ENCODE data around the gene ZNF384. TPM values are rescaled to one million over a fixed set of nuclear protein-coding genes. Genes with fewer than 3 reads are reported as not detected.

ZNF384 gene
- total RNA-seq, 1 donor from 2014 or later, result 34.0 TPM

- TF ChIP-seq, protein P1, sequence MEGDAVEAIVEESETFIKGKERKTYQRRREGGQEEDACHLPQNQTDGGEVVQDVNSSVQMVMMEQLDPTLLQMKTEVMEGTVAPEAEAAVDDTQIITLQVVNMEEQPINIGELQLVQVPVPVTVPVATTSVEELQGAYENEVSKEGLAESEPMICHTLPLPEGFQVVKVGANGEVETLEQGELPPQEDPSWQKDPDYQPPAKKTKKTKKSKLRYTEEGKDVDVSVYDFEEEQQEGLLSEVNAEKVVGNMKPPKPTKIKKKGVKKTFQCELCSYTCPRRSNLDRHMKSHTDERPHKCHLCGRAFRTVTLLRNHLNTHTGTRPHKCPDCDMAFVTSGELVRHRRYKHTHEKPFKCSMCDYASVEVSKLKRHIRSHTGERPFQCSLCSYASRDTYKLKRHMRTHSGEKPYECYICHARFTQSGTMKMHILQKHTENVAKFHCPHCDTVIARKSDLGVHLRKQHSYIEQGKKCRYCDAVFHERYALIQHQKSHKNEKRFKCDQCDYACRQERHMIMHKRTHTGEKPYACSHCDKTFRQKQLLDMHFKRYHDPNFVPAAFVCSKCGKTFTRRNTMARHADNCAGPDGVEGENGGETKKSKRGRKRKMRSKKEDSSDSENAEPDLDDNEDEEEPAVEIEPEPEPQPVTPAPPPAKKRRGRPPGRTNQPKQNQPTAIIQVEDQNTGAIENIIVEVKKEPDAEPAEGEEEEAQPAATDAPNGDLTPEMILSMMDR (IDR thresholded peaks at IDR 0.05; ENCODE audit: insufficient read depth, low read length, poor library complexity, severe bottlenecking), result no peak
- no peak for DNase-seq (ENCODE audit: low read depth)
- Histone ChIP-seq H3K27me3 (ENCODE audit: control insufficient read depth, insufficient read depth, low read length) (no peaks in the 10 kb centered on the region), H3K4me3 (ENCODE audit: low read depth, low read length) (no peak overlapping the region), H3K36me3 (ENCODE audit: control insufficient read depth, insufficient read depth, low read length) (no peaks in the 10 kb centered on the region)
Observed at GRCh38 chr12:6640497-6640896, 48.7 kb downstream of the ZNF384 start.

DNA sequence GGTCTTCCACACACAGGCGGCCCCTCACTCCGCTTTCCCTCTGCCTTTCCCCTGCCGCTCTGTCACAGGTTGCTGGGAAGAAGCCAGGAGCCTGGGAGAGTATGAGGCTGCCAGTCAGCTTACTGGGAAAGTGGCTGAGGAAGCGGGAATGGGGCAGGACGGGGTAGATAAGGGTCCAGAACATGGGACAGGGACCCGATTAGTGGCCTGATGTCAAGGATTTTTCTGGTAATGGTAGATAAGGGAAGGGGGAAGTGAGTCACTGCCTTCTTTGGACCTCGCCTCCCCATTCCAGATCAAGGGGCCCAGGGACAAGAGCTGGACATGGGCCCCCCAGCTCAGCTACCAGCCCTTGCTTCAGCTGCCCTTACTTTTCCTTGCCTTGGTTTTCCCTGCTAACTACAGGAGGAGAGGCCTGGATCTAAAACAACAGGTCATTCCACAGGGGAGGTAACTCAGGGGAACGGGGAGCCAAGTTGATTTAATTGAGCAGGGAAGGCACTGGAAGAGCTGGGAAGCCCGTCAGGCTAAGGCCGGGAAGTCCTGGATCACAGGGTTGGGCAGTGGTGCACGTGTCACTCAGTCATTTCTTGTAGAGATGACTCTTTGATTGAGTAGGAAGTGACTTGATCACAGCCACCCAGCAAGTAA, 49.9 kb downstream of the ZNF384 start:
- no peaks in the 10 kb centered on the region for H3K27me3 ChIP-seq (ENCODE audit: control insufficient read depth, insufficient read depth, low read length)
- TF ChIP-seq, protein P1 (IDR thresholded peaks at IDR 0.05; ENCODE audit: insufficient read depth, low read length, poor library complexity, severe bottlenecking), result no peak
- no peak overlapping the region for H3K4me3 ChIP-seq (ENCODE audit: low read depth, low read length)
- H3K36me3 ChIP-seq (ENCODE audit: control insufficient read depth, insufficient read depth, low read length), result no peaks in the 10 kb centered on the region
- DNase-seq (ENCODE audit: low read depth), result no peak

DNA sequence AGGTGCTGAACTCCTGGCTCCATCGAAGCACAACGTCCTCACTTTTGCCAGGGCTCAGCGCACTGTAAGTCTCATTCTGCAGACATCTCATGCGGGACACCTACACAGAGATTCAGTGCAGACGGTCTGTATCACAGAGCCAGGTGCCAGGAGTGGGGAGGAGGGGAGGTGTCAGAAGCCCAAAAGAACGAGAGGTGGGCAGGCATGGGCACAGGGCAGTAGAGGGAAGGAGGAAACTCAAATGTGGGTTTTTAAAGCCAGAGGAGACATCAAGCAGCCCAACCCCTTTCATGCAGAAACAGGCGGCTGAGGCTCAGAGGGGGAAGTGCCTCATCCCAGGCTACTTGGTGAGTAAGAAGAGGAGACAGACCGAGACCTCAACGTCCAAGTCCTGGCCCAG, 50.9 kb downstream of the ZNF384 start:
- Histone ChIP-seq H3K36me3 (ENCODE audit: control insufficient read depth, insufficient read depth, low read length) (no peaks in the 10 kb centered on the region), H3K27me3 (ENCODE audit: control insufficient read depth, insufficient read depth, low read length) (no peaks in the 10 kb centered on the region), H3K4me3 (ENCODE audit: low read depth, low read length) (no peak overlapping the region)
- TF ChIP-seq, protein P1 (IDR thresholded peaks at IDR 0.05; ENCODE audit: insufficient read depth, low read length, poor library complexity, severe bottlenecking), result no peak
- DNase-seq (ENCODE audit: low read depth), result no peak

DNA sequence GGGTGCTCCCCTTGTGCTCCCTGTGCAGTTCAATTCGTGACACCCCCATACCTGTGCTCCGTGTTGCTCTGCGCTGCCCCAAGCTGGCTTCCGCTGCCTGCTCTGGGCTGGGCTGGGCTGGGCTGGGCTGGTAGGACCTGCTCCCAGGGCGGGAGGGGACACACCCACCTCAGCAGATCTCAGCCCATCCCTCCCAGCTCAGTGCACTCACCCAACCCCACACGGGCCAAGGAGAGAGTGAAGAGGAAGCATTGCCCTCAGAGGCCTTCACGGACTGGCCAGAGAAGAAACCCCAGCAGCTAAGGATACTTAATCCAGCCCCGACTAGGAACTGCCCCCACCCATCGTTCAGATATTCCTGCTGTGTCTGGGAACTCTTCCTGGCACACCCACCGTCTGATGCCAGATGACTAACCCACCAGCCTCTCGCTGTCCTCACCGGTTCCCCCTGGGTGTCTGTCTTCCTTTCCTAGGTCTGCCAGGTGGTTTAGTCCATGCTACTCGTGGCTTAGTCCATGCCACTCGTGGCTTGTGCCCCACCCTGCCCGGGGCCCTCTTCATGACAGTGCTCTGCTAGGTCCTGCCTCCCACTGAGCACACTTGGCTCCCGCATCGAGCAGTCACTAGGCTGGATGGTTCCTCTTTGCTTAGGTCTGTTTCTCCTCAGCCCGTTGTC, 53.2 kb downstream of the ZNF384 start, which contains the start of gene LPAR5:
Gene LPAR5 (minus strand): TSS at position 104 of the 676 bp plus-strand sequence. CDS start 14,711 bp downstream, outside the sequence.
- H3K36me3 ChIP-seq (ENCODE audit: control insufficient read depth, insufficient read depth, low read length), result no peaks in the 10 kb centered on the region
- no peak for DNase-seq (ENCODE audit: low read depth)
- H3K4me3 ChIP-seq (ENCODE audit: low read depth, low read length), result no peak within 1 kb of the TSS
- TF ChIP-seq, protein P1 (IDR thresholded peaks at IDR 0.05; ENCODE audit: insufficient read depth, low read length, poor library complexity, severe bottlenecking), result no peak
- H3K27me3 ChIP-seq (ENCODE audit: control insufficient read depth, insufficient read depth, low read length), result no peaks in the 10 kb centered on the region

DNA sequence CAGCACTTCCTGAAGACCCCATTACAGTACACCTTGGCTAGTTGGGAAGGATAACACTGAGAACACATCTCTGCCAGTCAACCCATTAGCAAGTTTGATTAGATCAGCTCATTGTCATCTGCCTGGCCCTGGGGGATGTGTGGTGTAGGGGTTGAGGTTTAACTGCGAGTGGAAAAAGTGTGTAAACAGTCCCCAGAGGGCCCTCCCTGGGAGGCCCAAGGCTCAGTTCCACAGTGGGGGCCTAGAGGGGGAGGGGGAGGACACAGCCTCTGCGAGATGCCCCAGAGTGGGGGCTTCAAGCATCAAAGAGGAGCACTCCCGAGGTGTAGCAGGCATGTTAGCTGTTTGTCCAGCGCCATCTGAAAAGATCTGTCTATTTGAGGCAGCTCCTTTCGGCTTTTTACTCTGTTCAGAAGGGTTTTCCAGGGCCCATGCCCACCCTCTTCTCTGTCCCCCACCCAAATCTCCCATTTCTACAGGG, 53.8 kb downstream of the ZNF384 start:
- H3K27me3 ChIP-seq (ENCODE audit: control insufficient read depth, insufficient read depth, low read length), result no peaks in the 10 kb centered on the region
- H3K36me3 ChIP-seq (ENCODE audit: control insufficient read depth, insufficient read depth, low read length), result no peaks in the 10 kb centered on the region
- TF ChIP-seq, protein P1 (IDR thresholded peaks at IDR 0.05; ENCODE audit: insufficient read depth, low read length, poor library complexity, severe bottlenecking), result no peak
- DNase-seq (ENCODE audit: low read depth), result no peak
- no peak overlapping the region for H3K4me3 ChIP-seq (ENCODE audit: low read depth, low read length)

All from kidney epithelial cell (primary cell).